Jurkat, Clone E6-1 (cell line): Measurements from ENCODE around the gene TALDO1.
A peak's percentile ranks its signal among the peaks of the same experiment; 100 is the strongest.

ENCODE experiments used
- DNase-seq: peaks from one replicate; pipeline ENCODE4 v3.0.0-alpha.2; 2011; ENCODE audit warnings: low read depth, low spot score
- H3K4me3 ChIP-seq: 2 replicates; pipeline ENCODE4 v1.5.1; 2011; ENCODE audit warnings: mild to moderate bottlenecking, low read length, control low read depth, moderate library complexity

The TALDO1 gene

DNA sequence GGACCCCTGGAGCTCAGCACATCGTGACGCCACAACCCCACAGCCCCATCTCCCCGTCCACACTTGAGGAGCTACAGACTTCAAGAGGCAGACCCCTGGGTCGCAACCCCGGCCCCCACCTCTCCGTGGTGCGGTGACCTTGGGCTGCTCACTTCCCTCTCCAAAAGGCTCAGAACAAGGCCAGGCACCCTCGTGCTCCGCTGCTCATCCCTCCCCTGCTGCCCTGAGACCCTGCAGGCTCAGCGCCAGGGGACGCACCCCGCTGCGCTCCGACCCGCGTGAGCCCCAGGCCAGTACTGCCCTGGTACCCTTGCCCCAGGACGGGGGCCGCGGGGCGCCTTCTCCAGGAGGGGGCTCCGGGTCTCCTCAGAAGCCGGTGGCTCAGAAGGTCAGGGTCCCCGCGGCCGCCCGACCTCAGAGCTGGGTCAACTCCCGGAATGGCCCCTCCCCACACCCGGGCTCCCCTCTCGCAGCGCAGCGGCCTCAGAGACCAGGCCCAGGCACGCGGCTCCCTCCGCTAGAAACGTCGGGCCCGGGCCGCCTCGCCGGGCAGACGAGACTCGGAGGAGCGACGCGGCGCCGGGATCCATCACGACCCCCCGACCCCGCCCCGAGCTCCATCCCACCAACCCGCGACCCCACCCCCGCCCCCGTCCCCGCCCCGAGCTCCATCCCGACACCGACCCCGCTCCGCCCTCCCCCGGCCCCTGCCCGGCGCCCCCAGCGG, 29.5 kb downstream of the TALDO1 start:
- peak overlapping the region; percentile 81 for H3K4me3 ChIP-seq
- no peak for DNase-seq

DNA sequence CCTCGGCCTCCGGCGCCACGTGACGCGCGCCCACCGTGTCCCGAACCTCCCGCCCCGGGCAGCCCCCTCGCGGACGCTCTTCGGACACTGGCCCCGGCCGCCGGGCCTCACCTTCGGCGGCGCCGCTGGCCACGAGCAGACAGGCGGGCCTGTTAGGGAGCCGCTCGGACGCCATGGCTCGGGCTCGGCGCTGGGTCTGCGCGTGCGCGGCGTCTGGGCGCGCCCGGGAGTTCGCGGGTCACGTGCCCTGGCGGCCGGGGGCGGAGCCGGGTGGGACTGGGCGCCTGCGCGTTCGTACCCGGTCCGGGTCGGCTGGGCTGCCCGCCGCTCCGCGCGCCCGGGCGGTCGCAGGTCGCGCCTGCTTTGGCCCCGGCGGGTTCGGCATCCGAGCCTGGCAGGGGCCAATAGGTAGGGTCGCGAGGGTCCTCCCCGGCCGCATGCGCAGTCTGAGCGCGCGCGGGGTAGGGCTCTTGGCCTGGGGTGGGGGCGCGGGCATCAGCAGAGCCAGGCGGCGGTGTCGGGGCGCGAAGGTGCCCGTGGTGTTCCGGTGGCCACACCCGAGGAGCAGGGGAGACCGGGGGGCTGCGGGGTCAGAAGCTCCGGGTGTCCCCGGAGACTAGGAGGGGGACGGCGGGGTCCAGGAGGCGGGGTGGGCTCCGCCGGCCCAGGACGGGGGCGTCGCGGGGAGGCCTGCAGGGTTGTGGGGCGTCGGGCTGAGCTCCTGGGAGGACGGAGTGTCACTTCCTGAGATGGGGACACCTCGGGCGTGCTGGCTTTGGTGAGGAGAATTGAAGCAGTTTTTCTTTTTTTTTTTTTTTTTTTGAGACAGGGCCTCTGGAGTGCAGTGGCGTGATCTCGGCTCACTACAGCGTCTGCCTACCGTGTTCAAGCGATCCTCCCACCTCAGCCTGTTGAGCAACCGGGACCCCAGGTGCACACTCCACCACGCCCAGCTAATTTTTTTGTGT, 30.3 kb downstream of the TALDO1 start, which contains the start of gene GATD1:
Gene GATD1, minus strand, starts transcription at position 200 of the 968 bp plus-strand sequence. Its CDS starts 25 bp downstream, at position 175.
- H3K4me3 ChIP-seq, result peak within 1 kb of the TSS; percentile 81
- peak; percentile 68 for DNase-seq

DNA sequence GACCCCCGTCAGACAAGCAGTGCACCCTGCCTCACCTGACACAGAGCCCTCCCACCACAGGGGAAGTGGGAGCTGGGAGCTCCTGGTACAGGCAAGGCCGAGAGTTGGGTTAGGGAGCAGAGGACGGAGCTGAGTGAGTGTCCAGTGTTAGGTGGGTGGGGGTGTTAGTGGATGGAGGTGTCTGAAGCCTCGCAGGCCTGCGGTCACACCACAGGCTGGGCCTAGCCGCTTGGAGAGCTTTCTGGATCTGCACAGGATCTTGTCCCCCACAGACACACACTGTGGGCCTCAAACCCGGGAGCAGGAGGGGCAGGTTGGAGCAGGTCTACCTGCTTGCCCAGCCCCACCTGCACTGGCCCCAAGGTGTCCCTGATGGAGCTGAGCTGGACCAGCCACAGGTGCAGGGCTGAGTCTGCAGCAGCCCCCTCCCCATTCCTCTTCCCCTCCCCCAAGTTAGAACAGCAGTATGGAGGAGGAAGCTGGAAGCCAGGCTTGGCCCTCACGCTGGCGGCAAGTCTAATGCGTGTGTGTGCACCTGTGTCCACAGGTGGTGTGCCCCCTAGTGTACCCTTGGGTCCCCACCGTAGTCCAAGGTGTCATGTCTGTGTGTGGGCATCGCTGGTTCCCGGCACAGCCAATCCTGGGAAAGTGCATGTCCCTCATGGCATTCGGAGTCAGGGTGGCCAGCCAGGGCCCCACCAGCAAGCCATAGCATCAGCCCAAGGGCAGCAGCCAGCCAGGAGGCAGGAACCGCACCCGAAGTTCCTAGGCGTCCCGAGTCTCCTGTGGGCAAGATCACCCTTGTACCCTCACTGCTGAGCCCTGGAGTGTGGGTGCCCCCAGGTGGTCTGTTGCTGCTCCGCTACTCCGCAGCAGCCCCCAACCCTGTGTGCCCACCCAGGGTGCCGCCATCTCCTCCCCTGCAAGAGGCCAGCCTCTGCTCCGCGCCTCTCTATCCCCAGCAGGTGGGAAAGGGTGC, 32.0 kb downstream of the TALDO1 start:
- H3K4me3 ChIP-seq, result no peak overlapping the region
- no peak for DNase-seq

DNA sequence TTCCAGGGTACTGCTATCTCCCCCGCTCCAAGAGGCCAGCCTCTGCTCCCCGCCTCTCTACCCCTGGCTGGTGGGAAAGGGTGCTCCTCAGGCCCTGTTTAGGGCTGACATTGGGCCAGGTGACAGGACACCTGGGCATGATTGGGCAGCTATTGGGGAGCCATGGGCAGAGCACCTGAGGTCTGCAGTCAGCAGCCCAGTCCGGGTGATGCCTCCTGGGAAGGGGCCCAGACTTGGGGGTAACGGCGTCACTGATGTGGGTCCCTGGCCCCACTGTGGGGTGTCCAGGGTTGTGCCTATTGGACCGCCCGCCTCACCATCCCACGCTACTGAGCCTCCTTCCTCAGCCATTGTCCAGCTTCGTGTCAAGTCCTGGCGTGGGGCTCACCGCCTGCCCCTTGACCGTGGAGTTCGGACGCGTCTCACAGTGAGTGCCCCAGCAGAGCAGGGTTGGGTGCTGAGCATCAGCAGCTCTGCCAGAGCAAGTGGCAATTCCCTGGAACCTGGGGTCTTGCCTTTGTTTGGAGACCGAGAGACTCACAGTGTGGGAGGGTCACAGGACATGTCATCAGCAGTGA, 32.8 kb downstream of the TALDO1 start:
- no peak overlapping the region for H3K4me3 ChIP-seq
- DNase-seq, result no peak

DNA sequence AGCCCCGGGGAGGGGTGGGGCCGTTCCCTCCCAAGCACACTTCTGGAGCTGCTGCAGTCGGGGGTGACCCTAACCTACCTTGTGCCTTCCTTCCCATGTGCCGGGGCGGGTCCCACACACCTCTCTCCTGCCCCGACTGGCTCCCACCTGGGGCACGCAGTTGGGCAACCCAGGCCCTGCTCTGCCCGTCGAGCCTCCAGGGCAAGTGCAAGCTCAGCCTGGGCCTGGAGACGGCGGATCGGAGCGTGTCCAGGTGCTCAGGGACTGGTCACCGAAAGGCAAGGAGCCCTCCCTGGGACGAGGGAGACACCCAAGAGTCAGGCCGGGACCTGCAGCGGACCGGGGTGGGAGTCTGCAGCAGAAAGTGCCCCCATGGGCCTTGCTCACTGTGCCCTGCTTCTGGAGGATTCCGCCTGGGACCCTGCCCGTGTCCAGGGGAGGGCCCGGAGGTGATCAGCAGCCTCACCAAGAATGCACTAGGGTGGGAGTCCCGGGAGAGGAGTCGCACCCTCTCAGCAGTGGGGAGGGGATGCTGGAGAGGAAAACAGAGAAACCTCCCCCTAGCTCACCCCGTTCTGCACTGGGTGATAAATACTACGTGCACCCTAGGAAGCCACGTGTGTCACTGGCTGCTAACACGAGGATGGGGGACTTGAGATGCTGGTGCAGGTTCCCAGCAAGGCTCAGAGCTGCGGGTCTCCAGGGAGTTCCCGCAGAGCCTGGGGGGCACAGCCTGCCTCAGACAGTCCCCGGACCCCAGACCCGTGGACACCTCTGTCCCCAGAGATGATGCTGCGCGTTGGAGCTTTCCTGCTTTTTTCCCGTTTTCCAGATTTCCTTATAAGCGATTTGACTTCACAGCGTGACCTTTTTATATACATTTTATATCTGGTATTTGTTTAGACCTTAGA, 35.3 kb downstream of the TALDO1 start:
- no peak overlapping the region for H3K4me3 ChIP-seq
- DNase-seq, result no peak

DNA sequence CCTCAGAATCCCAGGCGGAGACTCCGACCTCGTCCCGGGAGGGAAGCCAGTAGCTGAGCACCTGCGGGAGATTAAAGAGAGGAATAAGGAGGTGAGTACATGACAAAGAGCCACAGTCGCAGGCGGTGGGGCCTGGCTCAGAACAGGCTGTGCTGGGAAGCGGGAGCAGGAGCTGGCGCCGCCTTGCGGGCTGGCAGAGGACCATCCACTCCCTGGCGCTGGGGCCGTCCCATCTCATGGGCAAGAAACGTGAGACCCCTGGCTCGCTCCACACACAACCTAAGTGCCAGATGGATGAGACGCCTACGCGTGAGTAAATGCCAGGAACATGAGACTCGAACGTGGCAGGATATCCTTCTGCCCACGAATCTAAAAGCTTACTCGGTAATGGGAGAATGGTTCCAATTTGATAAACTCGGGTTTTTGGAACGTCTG, 36.3 kb downstream of the TALDO1 start:
- no peak for DNase-seq
- no peak overlapping the region for H3K4me3 ChIP-seq

DNA sequence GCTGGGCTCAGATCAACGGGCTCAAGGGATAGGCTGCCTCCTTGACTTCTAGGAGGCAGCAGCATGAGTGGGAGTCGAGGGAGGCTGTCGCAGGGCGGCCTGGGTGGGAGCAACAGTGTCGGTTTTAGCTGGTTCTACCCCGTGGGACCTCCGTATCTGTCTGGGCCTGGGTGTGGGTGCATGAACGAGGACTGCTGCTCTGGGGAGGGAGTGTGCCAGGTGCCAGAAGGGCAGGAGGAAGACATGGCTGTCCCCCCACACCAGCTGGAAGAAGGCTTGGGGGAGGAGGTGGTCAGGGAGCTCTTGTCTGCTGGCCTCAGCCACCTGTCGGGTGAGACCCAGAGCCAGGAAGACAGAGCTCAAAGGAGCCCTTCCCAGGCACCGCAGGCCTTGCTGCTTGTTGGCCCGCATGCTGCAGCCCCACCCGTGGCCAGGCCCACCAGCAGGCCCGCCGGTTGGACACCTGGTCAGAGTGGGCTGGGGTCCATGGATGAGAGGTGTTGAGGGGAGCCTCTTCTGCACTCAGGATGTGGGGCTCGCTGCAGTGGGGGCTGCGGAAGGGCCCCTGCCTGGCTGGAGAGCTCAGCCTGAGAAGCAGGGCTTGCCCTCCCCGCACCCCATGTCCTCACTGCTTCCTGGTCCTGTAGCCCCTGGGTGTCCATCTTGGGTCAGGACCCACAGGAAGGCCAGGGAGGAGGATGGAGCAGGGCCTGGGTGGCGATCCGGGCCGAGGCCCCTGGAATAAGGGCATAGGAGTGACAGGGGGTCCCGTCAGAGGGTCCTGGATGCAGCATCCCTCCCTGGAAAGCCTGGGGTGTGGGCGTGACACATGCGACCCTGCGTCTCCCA, 39.2 kb downstream of the TALDO1 start:
- no peak for DNase-seq
- H3K4me3 ChIP-seq, result no peak overlapping the region

DNA sequence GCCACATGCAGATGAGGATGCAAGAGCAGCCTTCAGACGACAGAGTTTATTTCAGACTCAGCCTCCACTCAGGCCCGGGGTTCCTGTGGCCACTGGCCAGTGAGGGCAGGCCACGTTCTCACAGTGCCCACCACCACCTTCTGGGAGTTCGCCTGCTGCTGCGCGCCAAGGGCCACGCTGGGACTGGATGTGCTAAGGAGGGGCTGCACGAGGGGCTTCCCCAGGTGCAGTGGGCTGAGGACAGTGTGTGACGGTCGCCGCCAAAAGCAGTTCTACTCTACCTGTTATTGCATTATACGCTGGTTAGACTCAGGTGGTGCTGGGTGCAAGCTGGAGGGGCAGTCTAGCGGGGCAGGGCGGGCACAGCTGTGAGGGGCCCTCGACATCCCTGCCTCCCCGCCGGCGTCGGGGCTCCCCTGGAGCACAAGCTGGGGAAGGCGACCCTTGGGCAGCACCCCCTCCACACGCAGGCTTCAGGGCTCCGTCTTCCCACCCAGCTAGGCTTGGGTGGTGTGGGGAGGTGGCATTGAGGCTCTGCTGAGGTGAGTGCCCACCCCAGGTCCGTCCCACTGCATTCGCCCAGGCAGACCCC, 39.9 kb downstream of the TALDO1 start:
- DNase-seq, result no peak

DNA sequence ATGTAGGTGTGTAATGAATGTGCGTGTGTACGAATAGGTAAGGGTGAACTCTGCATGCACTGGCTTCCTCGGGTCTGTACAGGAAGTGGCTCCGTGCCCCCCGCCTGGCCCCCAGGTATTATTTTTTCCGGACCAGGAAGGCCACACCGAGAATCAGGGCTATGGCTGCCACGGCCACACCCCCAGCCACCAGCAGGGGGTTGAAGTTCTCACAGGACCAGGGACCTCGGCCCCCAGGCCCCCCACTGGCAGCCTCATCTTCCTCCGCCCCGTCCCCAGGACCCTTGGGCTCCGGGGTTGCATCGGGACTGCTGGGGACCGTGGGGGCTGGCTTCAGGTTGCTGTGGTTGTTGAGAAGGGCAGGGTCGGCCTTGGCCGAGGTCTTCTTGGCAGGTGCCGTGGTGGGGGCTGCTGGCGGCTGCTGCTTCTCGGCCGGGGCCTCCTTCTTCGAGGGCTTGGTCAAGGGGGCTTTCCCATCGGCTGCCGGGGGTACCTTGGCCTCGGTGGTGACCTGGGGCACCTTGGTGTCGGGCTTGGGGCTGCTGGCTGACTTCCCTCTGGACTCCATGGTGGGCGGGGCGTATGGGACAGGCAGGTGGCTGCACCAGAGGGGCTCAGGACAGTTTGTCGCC, 40.9 kb downstream of the TALDO1 start:
- no peak for DNase-seq
- no peak overlapping the region for H3K4me3 ChIP-seq

More for the DNA sequence above, 39.9 kb downstream of the TALDO1 start:
- H3K4me3 ChIP-seq, result no peak overlapping the region

DNA sequence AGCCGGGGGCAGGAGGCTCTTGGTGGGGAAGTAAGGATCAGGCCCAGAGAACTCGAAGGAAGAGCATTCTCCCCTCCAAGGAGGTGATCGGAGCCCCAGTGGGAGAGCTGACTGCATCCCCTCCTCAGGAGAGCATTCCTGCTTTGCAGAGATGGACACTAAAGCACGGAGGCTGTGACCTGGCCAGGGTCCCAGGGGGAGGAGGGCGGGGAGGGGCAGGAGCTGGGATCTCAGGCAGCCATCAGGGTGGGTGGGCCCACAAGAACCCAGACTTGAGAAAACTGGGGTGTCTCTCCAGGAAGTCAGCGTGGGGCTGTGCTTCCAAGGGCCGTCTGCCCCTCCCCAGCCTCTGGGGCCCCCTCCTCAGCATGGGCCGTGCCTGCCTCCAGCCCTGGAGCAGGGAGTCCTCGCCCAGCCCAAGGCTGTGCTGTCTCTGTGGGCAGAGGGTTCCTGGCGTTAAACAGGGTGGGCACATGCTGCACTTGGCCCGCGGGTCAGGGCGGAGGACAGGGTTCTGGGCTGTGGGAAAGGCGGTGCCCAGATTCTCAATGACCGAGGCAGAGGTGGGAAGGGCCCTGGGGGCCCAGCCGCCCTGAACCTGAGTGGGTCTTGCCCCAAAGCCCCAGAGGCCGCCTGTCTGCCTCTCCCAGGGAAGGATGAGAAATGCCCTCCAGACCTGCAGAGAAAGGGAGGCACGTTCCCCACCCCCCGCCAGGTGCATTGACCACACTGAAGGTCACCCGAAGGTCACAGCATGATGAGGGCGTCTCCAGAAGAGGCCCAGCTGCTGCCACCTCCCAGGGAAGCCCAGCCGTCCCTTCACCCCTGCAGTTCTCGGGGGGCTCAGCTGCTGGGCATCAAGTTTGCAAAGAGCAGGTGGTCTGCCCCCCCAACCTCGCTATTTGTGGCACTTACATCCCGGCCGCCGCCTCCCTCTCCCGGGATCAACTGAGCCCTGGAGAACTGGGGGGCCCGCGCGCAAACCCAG, 42.0 kb downstream of the TALDO1 start:
- DNase-seq, result no peak
- no peak overlapping the region for H3K4me3 ChIP-seq

DNA sequence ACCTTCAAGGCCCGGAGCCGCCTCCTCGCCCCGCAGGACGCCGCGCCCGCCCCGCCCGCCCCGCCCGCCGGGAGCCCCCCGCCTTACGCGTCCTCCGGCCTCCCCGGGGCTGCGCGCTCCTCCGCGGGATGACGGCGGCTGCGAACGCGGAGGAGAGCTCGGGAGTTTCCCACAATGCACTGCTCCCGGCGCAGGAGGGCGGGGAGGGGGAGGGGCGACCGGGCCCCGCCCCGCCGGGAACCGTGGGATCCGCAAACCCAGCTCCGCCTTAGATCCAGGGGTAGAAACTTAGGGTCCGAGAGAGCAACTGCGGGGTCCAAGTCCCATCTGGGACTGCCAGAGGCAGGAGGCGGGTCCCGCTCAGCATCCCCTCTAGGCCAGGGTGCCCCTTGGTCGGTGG, 42.7 kb downstream of the TALDO1 start, which contains the start of gene CEND1:
Gene CEND1, minus strand, starts transcription at position 148 of the 400 bp plus-strand sequence. CDS start 1,514 bp downstream, outside the sequence.
- no peak within 1 kb of the TSS for H3K4me3 ChIP-seq

DNA sequence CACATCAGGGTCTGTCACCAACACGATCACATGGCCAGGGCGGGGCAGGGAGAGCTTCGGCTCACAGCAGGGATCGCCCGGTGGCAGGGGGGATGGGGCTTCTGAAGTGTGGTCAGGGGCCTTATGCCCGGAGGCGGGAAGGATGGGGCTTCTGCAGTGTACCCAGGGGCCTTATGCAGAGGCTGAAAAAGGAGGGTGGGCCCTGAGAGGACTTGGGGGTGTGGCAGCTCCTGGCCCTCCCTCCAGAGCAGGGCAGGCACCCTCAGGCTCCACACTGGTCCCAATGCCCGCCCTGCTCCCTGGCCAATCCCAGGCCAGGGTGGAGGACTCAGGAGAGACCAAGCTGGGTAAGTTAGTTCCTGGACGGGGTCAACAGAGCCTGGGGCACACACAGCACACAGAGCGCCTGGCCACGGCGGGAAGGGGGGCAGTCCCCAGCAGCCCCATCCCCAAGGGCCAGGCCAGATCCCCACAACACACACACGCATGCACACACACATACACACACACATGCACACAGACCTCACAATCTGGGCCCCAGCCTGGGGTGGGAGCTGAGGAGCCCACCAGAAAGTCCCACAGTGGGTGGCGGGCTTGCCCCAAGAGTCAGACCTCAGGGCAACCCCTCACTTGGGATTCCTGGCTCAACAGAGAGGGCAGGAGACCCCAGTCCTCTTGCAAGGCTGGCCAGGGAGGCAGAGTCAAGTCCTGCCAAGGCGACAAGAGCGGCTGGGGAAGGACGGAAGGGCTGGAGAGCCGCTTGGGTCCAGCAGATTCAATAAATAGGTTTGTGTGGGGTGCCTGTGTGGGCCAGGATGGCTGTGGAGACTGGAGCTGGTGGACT, 43.7 kb downstream of the TALDO1 start:
- no peak overlapping the region for H3K4me3 ChIP-seq
- DNase-seq, result no peak

More for the DNA sequence above, 42.7 kb downstream of the TALDO1 start, which contains the start of gene CEND1:
- no peak for DNase-seq

DNA sequence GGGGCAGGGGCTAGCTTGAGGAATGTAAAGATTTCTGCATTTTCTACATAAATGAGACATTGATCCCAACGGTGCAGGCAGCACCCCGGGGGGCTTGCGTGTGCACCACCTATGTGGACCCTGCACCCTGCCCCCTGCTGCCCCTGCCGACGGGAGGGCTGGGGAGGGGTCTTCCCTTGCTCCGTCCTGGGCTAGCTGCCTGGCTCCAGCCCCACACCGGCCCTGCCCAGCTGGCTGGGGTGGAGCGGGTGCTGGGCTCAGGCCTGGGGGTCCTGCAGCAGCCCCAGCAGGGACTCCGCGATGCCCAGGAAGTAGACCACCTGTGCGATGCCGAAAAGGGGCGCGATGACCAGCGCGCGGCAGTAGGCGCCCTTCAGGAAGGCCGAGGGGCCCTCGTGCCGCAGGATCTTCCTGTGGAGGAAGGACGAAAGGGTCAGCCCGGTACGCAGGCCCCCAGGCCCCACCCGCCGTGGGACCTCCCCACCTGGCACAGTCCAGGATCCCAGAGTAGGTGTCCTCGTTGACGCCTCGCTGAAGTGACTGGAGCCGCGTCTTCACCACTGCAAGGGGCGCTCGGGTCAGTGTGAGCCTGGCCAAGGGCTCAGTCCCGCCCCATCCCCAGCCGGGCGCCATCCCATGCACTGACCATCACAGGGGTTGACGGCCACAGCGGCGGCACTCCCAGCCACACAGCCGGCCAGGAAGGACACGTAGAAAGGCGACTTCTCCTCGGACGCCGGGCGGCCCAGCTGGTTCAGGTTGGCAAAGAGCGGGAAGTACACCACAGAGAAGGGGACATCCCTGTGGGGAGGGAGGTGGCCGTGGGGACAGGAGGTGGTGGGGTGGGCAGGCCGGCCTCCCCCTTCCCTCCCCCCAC, 44.6 kb downstream of the TALDO1 start:
- H3K4me3 ChIP-seq, result no peak overlapping the region
- no peak for DNase-seq
